Activated B cell treated with CpG ODN at 0.5 μM for 24 hours (primary cell): ENCODE measurements around the gene SCP2. TPM values are rescaled to one million over a fixed set of nuclear protein-coding genes. Genes with fewer than 3 reads are reported as not detected.
A peak's percentile ranks its signal among the peaks of the same experiment; 100 is the strongest.

Experiments used
- ATAC-seq: fragments of 200-7000 bp; cut with Tn5 transposase; one replicate; pipeline ENCODE4 v1.10.0; 2021; ENCODE audit warnings: low read depth, mild to moderate bottlenecking, moderate library complexity
- CTCF ChIA-PET: fragments of 350-600 bp; sonication (Branson Sonifier 250); formaldehyde crosslinking; loops from one replicate; lab custom pipeline; 2021; ENCODE audit warnings: antibody characterized with exemption; lab: Charles Lee
- POLR2A ChIA-PET: fragments of 350-600 bp; sonication (Branson Sonifier 250); formaldehyde crosslinking; loops from one replicate; lab custom pipeline; 2021; ENCODE audit warnings: antibody characterized with exemption; lab: Charles Lee
- DNase-seq: peaks from one replicate; pipeline ENCODE4 v3.0.0; 2022
- H3K27ac Mint-ChIP-seq: one replicate; pipeline ENCODE4 v1.8.0; 2020; ENCODE audit warnings: mixed read lengths
- H3K27me3 Mint-ChIP-seq: one replicate; pipeline ENCODE4 v1.8.0; 2021; ENCODE audit warnings: mixed read lengths
- H3K36me3 Mint-ChIP-seq: one replicate; pipeline ENCODE4 v1.8.0; 2021; ENCODE audit warnings: low read depth, mixed read lengths
- H3K4me1 Mint-ChIP-seq: one replicate; pipeline ENCODE4 v1.8.0; 2021; ENCODE audit warnings: mixed read lengths
- H3K4me3 Mint-ChIP-seq: one replicate; pipeline ENCODE4 v1.8.0; 2020; ENCODE audit warnings: mild to moderate bottlenecking, mixed read lengths
- H3K9me3 Mint-ChIP-seq: one replicate; pipeline ENCODE4 v1.8.0; 2020; ENCODE audit warnings: mixed read lengths
- CTCF ChIP-seq: fragments of 200-600 bp; IDR thresholded peaks from one replicate; pipeline ENCODE4 v1.8.0; 2022; ENCODE audit warnings: antibody characterized with exemption, mild to moderate bottlenecking
- intact Hi-C: fragments of 100-400 bp; cut with micrococcal nuclease; formaldehyde crosslinking; loops from one replicate; pipeline ENCODE4 v1.15.1; 2024
- total RNA-seq: library from RNA; stranded (reverse); gene quantifications from 2 replicates; pipeline ENCODE4 v1.2.3, GENCODE V29; 2022

Gene SCP2
- total RNA-seq, 1 donor from 2014 or later: 72.2 TPM

GRCh38 chr1:53073868-53074311, 146.8 kb downstream of the SCP2 start:
- H3K4me3 Mint-ChIP-seq: no peak overlapping the region
- no peak overlapping the region for H3K27ac Mint-ChIP-seq
- TF ChIP-seq CTCF: no peak
- intact Hi-C loops: no loop called here
- no peaks in the 10 kb centered on the region for H3K9me3 Mint-ChIP-seq
- peaks cover 5% of the 10 kb centered on the region for H3K27me3 Mint-ChIP-seq
- no peaks in the 10 kb centered on the region for H3K4me1 Mint-ChIP-seq
- ChIA-PET CTCF (no interaction called here), POLR2A (no interaction called here)
- no peak for ATAC-seq
- no peaks in the 10 kb centered on the region for H3K36me3 Mint-ChIP-seq
- DNase-seq: no peak

GRCh38 chr1:53074313-53075154, 147.5 kb downstream of the SCP2 start:
- peak; percentile 3 for DNase-seq
- intact Hi-C loops: no loop called here
- H3K27ac Mint-ChIP-seq: no peak overlapping the region
- no peak for TF ChIP-seq CTCF
- H3K27me3 Mint-ChIP-seq: peaks cover 5% of the 10 kb centered on the region
- POLR2A ChIA-PET: no interaction called here
- CTCF ChIA-PET: no interaction called here
- H3K36me3 Mint-ChIP-seq: no peaks in the 10 kb centered on the region
- ATAC-seq: no peak
- H3K4me1 Mint-ChIP-seq: no peaks in the 10 kb centered on the region
- H3K4me3 Mint-ChIP-seq: no peak overlapping the region
- no peaks in the 10 kb centered on the region for H3K9me3 Mint-ChIP-seq

GRCh38 chr1:53075206-53075605, 148.1 kb downstream of the SCP2 start:
- H3K9me3 Mint-ChIP-seq: no peaks in the 10 kb centered on the region
- H3K4me1 Mint-ChIP-seq: no peaks in the 10 kb centered on the region
- ATAC-seq: no peak
- H3K27me3 Mint-ChIP-seq: peaks cover 5% of the 10 kb centered on the region
- intact Hi-C loops: no loop called here
- no peak for TF ChIP-seq CTCF
- H3K36me3 Mint-ChIP-seq: no peaks in the 10 kb centered on the region
- H3K27ac Mint-ChIP-seq: no peak overlapping the region
- DNase-seq: peak; percentile 2
- ChIA-PET CTCF (no interaction called here), POLR2A (no interaction called here)
- no peak overlapping the region for H3K4me3 Mint-ChIP-seq

- POLR2A ChIA-PET: no interaction called here
- H3K27ac Mint-ChIP-seq: no peak overlapping the region
- H3K36me3 Mint-ChIP-seq: no peaks in the 10 kb centered on the region
- H3K4me1 Mint-ChIP-seq: no peaks in the 10 kb centered on the region
- H3K27me3 Mint-ChIP-seq: peaks cover 5% of the 10 kb centered on the region
- CTCF ChIA-PET: no interaction called here
- DNase-seq (no peak), ATAC-seq (no peak)
- intact Hi-C loops: no loop called here
- H3K9me3 Mint-ChIP-seq: no peaks in the 10 kb centered on the region
- no peak for TF ChIP-seq CTCF
- no peak overlapping the region for H3K4me3 Mint-ChIP-seq
These were observed 148.7 kb downstream of the SCP2 start for GRCh38 chr1:53075761-53076163.

- CTCF ChIA-PET: no interaction called here
- intact Hi-C loops: no loop called here
- no peak for DNase-seq
These were observed 149.1 kb downstream of the SCP2 start for GRCh38 chr1:53076165-53076564.

More at GRCh38 chr1:53076165-53076564, 149.1 kb downstream of the SCP2 start:
- Mint-ChIP-seq H3K4me3 (no peak overlapping the region), H3K27me3 (peaks cover 5% of the 10 kb centered on the region), H3K36me3 (no peaks in the 10 kb centered on the region), H3K27ac (no peak overlapping the region), H3K4me1 (no peaks in the 10 kb centered on the region), H3K9me3 (no peaks in the 10 kb centered on the region)
- POLR2A ChIA-PET: no interaction called here
- TF ChIP-seq CTCF: no peak
- no peak for ATAC-seq
